IPS DF 6.9 (cell line): ENCODE data around the gene SPEF2.

Source experiments
- DNase-seq: peaks from one replicate; pipeline ENCODE4 v3.0.0-alpha.2; 2013; ENCODE audit warnings: low read depth, low spot score
- H3K27ac ChIP-seq: one replicate; pipeline ENCODE4 v1.5.1; 2013; ENCODE audit warnings: low read length, control low read depth
- H3K27me3 ChIP-seq: 2 replicates; pipeline ENCODE4 v1.6.1; 2013; ENCODE audit warnings: mild to moderate bottlenecking, low read length; ENCODE audit not compliant: control insufficient read depth, insufficient read depth
- H3K36me3 ChIP-seq: 2 replicates; pipeline ENCODE4 v1.6.1; 2013; ENCODE audit warnings: low read length; ENCODE audit not compliant: control insufficient read depth, insufficient read depth
- H3K4me1 ChIP-seq: 2 replicates; pipeline ENCODE4 v1.6.1; 2013; ENCODE audit warnings: low read length; ENCODE audit not compliant: control insufficient read depth, insufficient read depth
- H3K4me3 ChIP-seq: 2 replicates; pipeline ENCODE4 v1.5.1; 2013; ENCODE audit warnings: mild to moderate bottlenecking, low read length
- H3K9me3 ChIP-seq: 2 replicates; pipeline ENCODE4 v1.6.1; 2013; ENCODE audit warnings: low read length, inconsistent platforms; ENCODE audit not compliant: control insufficient read depth, insufficient read depth
- WGBS: extraction: QIAGEN DNeasy Blood & Tissue Kit; methylation state at CpG from one replicate; pipeline ENCODE4 v1.1.7; 2013; ENCODE audit warnings: mixed read lengths, missing lambda C conversion rate; ENCODE audit not compliant: insufficient read length, insufficient coverage; 5-methylcytosine and 5-hydroxymethylcytosine counted together

The SPEF2 gene

GRCh38 chr5:35816881-35817521 lies 199.3 kb downstream of the SPEF2 start:
- no peak for DNase-seq
- Histone ChIP-seq H3K9me3 (no peaks in the 10 kb centered on the region), H3K4me3 (no peak overlapping the region), H3K27ac (no peak overlapping the region), H3K27me3 (no peaks in the 10 kb centered on the region), H3K36me3 (no peaks in the 10 kb centered on the region), H3K4me1 (no peaks in the 10 kb centered on the region)
- 100% methylated on average over 2 of the region's 4 CpGs for WGBS

GRCh38 chr5:35819026-35819425 lies 201.4 kb downstream of the SPEF2 start:
- no peak overlapping the region for H3K4me3 ChIP-seq
- H3K9me3 ChIP-seq = no peaks in the 10 kb centered on the region
- no peaks in the 10 kb centered on the region for H3K4me1 ChIP-seq
- H3K36me3 ChIP-seq = no peaks in the 10 kb centered on the region
- DNase-seq = no peak
- no peaks in the 10 kb centered on the region for H3K27me3 ChIP-seq
- H3K27ac ChIP-seq = no peak overlapping the region
- no CpG with 5 or more reads among the region's 2 CpGs for WGBS

GRCh38 chr5:35819668-35820067 lies 202.0 kb downstream of the SPEF2 start:
- Histone ChIP-seq H3K9me3 (no peaks in the 10 kb centered on the region), H3K36me3 (no peaks in the 10 kb centered on the region), H3K4me3 (no peak overlapping the region), H3K27ac (no peak overlapping the region), H3K27me3 (no peaks in the 10 kb centered on the region), H3K4me1 (no peaks in the 10 kb centered on the region)
- no CpG with 5 or more reads among the region's 1 CpG for WGBS
- DNase-seq = no peak

- H3K36me3 ChIP-seq = no peaks in the 10 kb centered on the region
- WGBS = no CpG with 5 or more reads among the region's 4 CpGs
- H3K27me3 ChIP-seq = no peaks in the 10 kb centered on the region
- no peak overlapping the region for H3K27ac ChIP-seq
- no peak for DNase-seq
- H3K4me3 ChIP-seq = no peak overlapping the region
- no peaks in the 10 kb centered on the region for H3K9me3 ChIP-seq
- H3K4me1 ChIP-seq = no peaks in the 10 kb centered on the region
These were observed 203.1 kb downstream of the SPEF2 start for GRCh38 chr5:35820735-35821134.

GRCh38 chr5:35821513-35821912 lies 203.8 kb downstream of the SPEF2 start:
- no peak for DNase-seq
- Histone ChIP-seq H3K36me3 (no peaks in the 10 kb centered on the region), H3K4me3 (no peak overlapping the region), H3K27me3 (no peaks in the 10 kb centered on the region), H3K27ac (no peak overlapping the region), H3K9me3 (no peaks in the 10 kb centered on the region), H3K4me1 (no peaks in the 10 kb centered on the region)
- no CpG with 5 or more reads among the region's 2 CpGs for WGBS

GRCh38 chr5:35822511-35822910 lies 204.8 kb downstream of the SPEF2 start:
- Histone ChIP-seq H3K4me3 (no peak overlapping the region), H3K4me1 (no peaks in the 10 kb centered on the region), H3K27me3 (no peaks in the 10 kb centered on the region), H3K9me3 (no peaks in the 10 kb centered on the region), H3K36me3 (no peaks in the 10 kb centered on the region), H3K27ac (no peak overlapping the region)
- no peak for DNase-seq
- no CpG with 5 or more reads among the region's 8 CpGs for WGBS

GRCh38 chr5:35823347-35824098 lies 205.9 kb downstream of the SPEF2 start:
- no peaks in the 10 kb centered on the region for H3K36me3 ChIP-seq
- no peaks in the 10 kb centered on the region for H3K27me3 ChIP-seq
- no peaks in the 10 kb centered on the region for H3K9me3 ChIP-seq
- H3K4me1 ChIP-seq = no peaks in the 10 kb centered on the region
- WGBS = no CpG with 5 or more reads among the region's 7 CpGs
- no peak overlapping the region for H3K27ac ChIP-seq
- H3K4me3 ChIP-seq = no peak overlapping the region
- DNase-seq = no peak

- no peaks in the 10 kb centered on the region for H3K9me3 ChIP-seq
These were observed 208.4 kb downstream of the SPEF2 start for GRCh38 chr5:35826056-35826455.

GRCh38 chr5:35826554-35826953 lies 208.9 kb downstream of the SPEF2 start:
- no peaks in the 10 kb centered on the region for H3K9me3 ChIP-seq
- no CpG with 5 or more reads among the region's 2 CpGs for WGBS
- no peak for DNase-seq
- no peaks in the 10 kb centered on the region for H3K4me1 ChIP-seq
- H3K27ac ChIP-seq = no peak overlapping the region
- H3K36me3 ChIP-seq = no peaks in the 10 kb centered on the region
- no peak overlapping the region for H3K4me3 ChIP-seq
- no peaks in the 10 kb centered on the region for H3K27me3 ChIP-seq

More at GRCh38 chr5:35826056-35826455, 208.4 kb downstream of the SPEF2 start:
- WGBS = no CpG with 5 or more reads among the region's 3 CpGs
- no peaks in the 10 kb centered on the region for H3K27me3 ChIP-seq
- H3K4me1 ChIP-seq = no peaks in the 10 kb centered on the region
- H3K27ac ChIP-seq = no peak overlapping the region
- no peak overlapping the region for H3K4me3 ChIP-seq
- DNase-seq = no peak
- H3K36me3 ChIP-seq = no peaks in the 10 kb centered on the region

GRCh38 chr5:35828082-35828598 lies 210.5 kb downstream of the SPEF2 start:
- Histone ChIP-seq H3K27me3 (no peaks in the 10 kb centered on the region), H3K4me3 (no peak overlapping the region), H3K36me3 (no peaks in the 10 kb centered on the region), H3K9me3 (no peaks in the 10 kb centered on the region), H3K4me1 (no peaks in the 10 kb centered on the region), H3K27ac (no peak overlapping the region)
- no CpG with 5 or more reads among the region's 4 CpGs for WGBS
- DNase-seq = no peak
